Measurements from ENCODE around the gene THADA.

DNA sequence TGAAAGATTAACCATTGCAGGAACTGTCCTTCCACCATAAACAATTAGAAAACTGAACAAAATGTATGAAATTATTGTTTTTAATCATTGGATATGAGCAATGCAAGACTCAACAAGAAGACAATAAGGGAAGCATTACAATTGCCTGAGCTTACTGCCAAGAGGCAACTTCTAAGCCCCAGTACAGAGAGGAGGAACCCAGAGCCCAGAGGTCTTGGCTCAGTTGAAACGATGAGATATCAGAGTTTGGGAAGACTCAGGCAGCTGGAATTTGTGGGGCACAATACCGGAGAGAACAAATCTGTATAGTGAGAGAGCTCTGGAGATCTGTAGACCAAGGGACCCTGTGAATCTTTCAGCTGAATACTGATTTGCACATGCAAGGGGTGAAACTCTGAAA is 288.8 kb downstream of the THADA start:
- TF ChIP-seq, protein P1, sequence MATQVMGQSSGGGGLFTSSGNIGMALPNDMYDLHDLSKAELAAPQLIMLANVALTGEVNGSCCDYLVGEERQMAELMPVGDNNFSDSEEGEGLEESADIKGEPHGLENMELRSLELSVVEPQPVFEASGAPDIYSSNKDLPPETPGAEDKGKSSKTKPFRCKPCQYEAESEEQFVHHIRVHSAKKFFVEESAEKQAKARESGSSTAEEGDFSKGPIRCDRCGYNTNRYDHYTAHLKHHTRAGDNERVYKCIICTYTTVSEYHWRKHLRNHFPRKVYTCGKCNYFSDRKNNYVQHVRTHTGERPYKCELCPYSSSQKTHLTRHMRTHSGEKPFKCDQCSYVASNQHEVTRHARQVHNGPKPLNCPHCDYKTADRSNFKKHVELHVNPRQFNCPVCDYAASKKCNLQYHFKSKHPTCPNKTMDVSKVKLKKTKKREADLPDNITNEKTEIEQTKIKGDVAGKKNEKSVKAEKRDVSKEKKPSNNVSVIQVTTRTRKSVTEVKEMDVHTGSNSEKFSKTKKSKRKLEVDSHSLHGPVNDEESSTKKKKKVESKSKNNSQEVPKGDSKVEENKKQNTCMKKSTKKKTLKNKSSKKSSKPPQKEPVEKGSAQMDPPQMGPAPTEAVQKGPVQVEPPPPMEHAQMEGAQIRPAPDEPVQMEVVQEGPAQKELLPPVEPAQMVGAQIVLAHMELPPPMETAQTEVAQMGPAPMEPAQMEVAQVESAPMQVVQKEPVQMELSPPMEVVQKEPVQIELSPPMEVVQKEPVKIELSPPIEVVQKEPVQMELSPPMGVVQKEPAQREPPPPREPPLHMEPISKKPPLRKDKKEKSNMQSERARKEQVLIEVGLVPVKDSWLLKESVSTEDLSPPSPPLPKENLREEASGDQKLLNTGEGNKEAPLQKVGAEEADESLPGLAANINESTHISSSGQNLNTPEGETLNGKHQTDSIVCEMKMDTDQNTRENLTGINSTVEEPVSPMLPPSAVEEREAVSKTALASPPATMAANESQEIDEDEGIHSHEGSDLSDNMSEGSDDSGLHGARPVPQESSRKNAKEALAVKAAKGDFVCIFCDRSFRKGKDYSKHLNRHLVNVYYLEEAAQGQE (IDR thresholded peaks at IDR 0.05; ENCODE audit: insufficient replicate concordance, low read depth) = no peak
- TF ChIP-seq GABPA (IDR thresholded peaks at IDR 0.05; ENCODE audit: low read depth) = no peak

Measured in HL-60 (cell line).